ENCODE results near the gene JUN. TPM values are rescaled to one million over a fixed set of nuclear protein-coding genes. Genes with fewer than 3 reads are reported as not detected.
A peak's percentile ranks its signal among the peaks of the same experiment; 100 is the strongest.

The JUN gene
- total RNA-seq, 1 experiment from 2014 or later: 71.5 TPM

DNA sequence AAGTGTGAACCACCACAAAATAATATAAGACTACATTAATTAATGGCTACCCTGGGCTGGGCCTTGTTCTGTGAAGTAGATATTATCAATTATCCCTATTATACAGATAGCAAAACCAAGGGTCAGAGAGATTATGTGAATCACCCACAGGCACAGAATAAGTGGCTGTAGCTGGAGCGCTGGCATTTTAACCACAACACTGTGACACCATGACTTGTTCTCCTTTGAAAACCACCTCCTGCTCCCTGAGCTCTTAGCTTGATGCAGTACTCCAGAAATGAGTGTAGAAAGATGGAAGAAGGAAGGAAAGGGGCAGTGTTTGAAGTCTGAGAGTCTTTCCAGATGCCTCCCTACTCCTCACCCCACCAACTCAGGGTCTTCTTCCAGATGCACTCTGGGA lies 29.5 kb upstream of the JUN start:
- Mint-ChIP-seq H3K27ac (ENCODE audit: low read depth, unreplicated experiment) (no peak overlapping the region), H3K4me3 (ENCODE audit: unreplicated experiment) (no peak overlapping the region), H3K4me1 (ENCODE audit: insufficient read depth, unreplicated experiment) (peaks cover 28% of the 10 kb centered on the region), H3K27me3 (ENCODE audit: insufficient read depth, unreplicated experiment) (no peaks in the 10 kb centered on the region), H3K9me3 (ENCODE audit: unreplicated experiment) (no peaks in the 10 kb centered on the region), H3K36me3 (ENCODE audit: insufficient read depth, unreplicated experiment) (peaks cover 7% of the 10 kb centered on the region)
- ChIA-PET CTCF (no interaction called here), POLR2A (interaction anchor here (1.5 to 2.2 kb wide), 5 partner anchors 10 to 34 kb away, joined by 4 to 29 read pairs (median 6); partner anchors contain the start of gene JUN)
- DNase-seq (ENCODE audit: unreplicated experiment): no peak
- TF ChIP-seq, protein P1, sequence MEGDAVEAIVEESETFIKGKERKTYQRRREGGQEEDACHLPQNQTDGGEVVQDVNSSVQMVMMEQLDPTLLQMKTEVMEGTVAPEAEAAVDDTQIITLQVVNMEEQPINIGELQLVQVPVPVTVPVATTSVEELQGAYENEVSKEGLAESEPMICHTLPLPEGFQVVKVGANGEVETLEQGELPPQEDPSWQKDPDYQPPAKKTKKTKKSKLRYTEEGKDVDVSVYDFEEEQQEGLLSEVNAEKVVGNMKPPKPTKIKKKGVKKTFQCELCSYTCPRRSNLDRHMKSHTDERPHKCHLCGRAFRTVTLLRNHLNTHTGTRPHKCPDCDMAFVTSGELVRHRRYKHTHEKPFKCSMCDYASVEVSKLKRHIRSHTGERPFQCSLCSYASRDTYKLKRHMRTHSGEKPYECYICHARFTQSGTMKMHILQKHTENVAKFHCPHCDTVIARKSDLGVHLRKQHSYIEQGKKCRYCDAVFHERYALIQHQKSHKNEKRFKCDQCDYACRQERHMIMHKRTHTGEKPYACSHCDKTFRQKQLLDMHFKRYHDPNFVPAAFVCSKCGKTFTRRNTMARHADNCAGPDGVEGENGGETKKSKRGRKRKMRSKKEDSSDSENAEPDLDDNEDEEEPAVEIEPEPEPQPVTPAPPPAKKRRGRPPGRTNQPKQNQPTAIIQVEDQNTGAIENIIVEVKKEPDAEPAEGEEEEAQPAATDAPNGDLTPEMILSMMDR (IDR thresholded peaks at IDR 0.05; ENCODE audit: unreplicated experiment): no peak
- intact Hi-C loops (cut with micrococcal nuclease): loop anchor here (10.0 kb wide), 1 partner anchor 201 kb away; no protein-coding TSS in a partner anchor
- BruUV-seq (replicated peaks): no TSS peak

DNA sequence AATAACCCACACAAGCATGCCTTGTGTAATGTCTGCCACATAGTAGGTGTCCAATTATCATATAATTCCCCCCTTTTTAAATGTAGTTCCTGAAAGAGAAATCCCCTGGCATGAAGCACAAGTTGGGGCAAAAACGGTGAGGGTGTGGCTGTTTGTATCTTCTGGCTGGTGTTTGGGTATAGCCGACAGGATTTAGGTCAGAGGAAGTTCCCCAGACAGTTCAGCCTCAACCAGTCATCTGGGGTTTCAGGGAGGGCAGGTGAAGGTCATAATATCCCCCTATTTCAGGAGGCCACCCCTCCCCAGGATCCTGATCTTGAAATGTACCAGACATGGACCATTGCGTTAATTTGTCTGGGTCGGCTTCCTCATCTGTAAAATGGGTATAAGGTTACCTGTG lies 29.1 kb upstream of the JUN start:
- ChIA-PET CTCF (interaction anchor here (0.7 kb wide), 1 partner anchor 27 kb away, joined by 3 read pairs; no protein-coding TSS in a partner anchor), POLR2A (interaction anchor here (2.1 to 2.2 kb wide), 2 partner anchors 27 to 29 kb away, joined by 10 to 29 read pairs; partner anchors contain the start of gene JUN)
- no peak overlapping the region for H3K27ac Mint-ChIP-seq (ENCODE audit: low read depth, unreplicated experiment)
- H3K4me3 Mint-ChIP-seq (ENCODE audit: unreplicated experiment): no peak overlapping the region
- DNase-seq (ENCODE audit: unreplicated experiment): peak; percentile 19
- peaks cover 24% of the 10 kb centered on the region for H3K4me1 Mint-ChIP-seq (ENCODE audit: insufficient read depth, unreplicated experiment)
- no peaks in the 10 kb centered on the region for H3K27me3 Mint-ChIP-seq (ENCODE audit: insufficient read depth, unreplicated experiment)
- intact Hi-C loops (cut with micrococcal nuclease): loop anchor here (10.0 kb wide), 1 partner anchor 202 kb away; no protein-coding TSS in a partner anchor
- TF ChIP-seq, protein P1 (IDR thresholded peaks at IDR 0.05; ENCODE audit: unreplicated experiment): no peak
- peaks cover 7% of the 10 kb centered on the region for H3K36me3 Mint-ChIP-seq (ENCODE audit: insufficient read depth, unreplicated experiment)
- BruUV-seq (replicated peaks): no TSS peak
- H3K9me3 Mint-ChIP-seq (ENCODE audit: unreplicated experiment): no peaks in the 10 kb centered on the region

- intact Hi-C loops (cut with micrococcal nuclease): loop anchor here (10.0 kb wide), 1 partner anchor 202 kb away; no protein-coding TSS in a partner anchor
- CTCF ChIA-PET: interaction anchor here (0.7 kb wide), 1 partner anchor 27 kb away, joined by 3 read pairs; no protein-coding TSS in a partner anchor
- Mint-ChIP-seq H3K9me3 (ENCODE audit: unreplicated experiment) (no peaks in the 10 kb centered on the region), H3K27ac (ENCODE audit: low read depth, unreplicated experiment) (no peak overlapping the region), H3K4me3 (ENCODE audit: unreplicated experiment) (no peak overlapping the region), H3K36me3 (ENCODE audit: insufficient read depth, unreplicated experiment) (peaks cover 7% of the 10 kb centered on the region), H3K27me3 (ENCODE audit: insufficient read depth, unreplicated experiment) (no peaks in the 10 kb centered on the region), H3K4me1 (ENCODE audit: insufficient read depth, unreplicated experiment) (peaks cover 20% of the 10 kb centered on the region)
- no peak for DNase-seq (ENCODE audit: unreplicated experiment)
- POLR2A ChIA-PET: interaction anchor here (0.6 to 2.1 kb wide), 3 partner anchors 10 to 158 kb away, joined by 3 to 10 read pairs (median 3); no protein-coding TSS in a partner anchor
- BruUV-seq (replicated peaks): no TSS peak
- TF ChIP-seq, protein P1 (IDR thresholded peaks at IDR 0.05; ENCODE audit: unreplicated experiment): no peak
Measured at GRCh38 chr1:58812468-58812867, 28.6 kb upstream of the JUN start.

DNA sequence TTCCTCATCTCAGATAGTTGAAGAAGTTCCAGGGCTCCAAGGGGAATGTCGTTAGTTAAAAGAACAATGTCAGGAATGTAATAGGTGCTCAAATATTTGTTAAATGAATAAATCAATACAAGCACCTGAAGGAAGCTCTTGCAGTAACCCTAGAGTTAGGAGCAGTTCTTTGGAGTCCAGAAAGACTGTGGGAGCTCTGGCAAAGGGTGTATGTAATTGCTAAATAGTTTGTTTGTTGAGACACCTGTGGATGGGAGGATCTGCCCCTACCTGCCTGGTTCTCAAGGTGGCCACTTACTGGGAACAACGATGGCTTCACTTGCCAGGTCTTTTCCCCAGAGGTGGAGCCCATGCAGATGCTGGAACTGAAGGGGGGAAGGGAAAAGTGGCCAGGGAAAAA lies 27.5 kb upstream of the JUN start:
- ChIA-PET POLR2A (interaction anchor here (1.1 to 2.1 kb wide), 2 partner anchors 9 to 25 kb away, joined by 3 to 10 read pairs; no protein-coding TSS in a partner anchor), CTCF (no interaction called here)
- peak; percentile 63 for DNase-seq (ENCODE audit: unreplicated experiment)
- TF ChIP-seq, protein P1 (IDR thresholded peaks at IDR 0.05; ENCODE audit: unreplicated experiment): no peak
- no peak overlapping the region for H3K27ac Mint-ChIP-seq (ENCODE audit: low read depth, unreplicated experiment)
- peaks cover 20% of the 10 kb centered on the region for H3K4me1 Mint-ChIP-seq (ENCODE audit: insufficient read depth, unreplicated experiment)
- no peak overlapping the region for H3K4me3 Mint-ChIP-seq (ENCODE audit: unreplicated experiment)
- H3K36me3 Mint-ChIP-seq (ENCODE audit: insufficient read depth, unreplicated experiment): no peaks in the 10 kb centered on the region
- no TSS peak for BruUV-seq (replicated peaks)
- intact Hi-C loops (cut with micrococcal nuclease): loop anchor here (10.0 kb wide), 1 partner anchor 203 kb away; no protein-coding TSS in a partner anchor
- H3K27me3 Mint-ChIP-seq (ENCODE audit: insufficient read depth, unreplicated experiment): no peaks in the 10 kb centered on the region
- no peaks in the 10 kb centered on the region for H3K9me3 Mint-ChIP-seq (ENCODE audit: unreplicated experiment)
